Activated B cell treated with CpG ODN at 0.5 μM for 24 hours (primary cell): Measurements from ENCODE around the gene ZNF618. TPM values are rescaled to one million over a fixed set of nuclear protein-coding genes. Genes with fewer than 3 reads are reported as not detected.

ENCODE experiments used
- ATAC-seq: fragments of 200-7000 bp; cut with Tn5 transposase; one replicate; pipeline ENCODE4 v1.10.0; 2021; ENCODE audit warnings: low read depth, mild to moderate bottlenecking, moderate library complexity
- CTCF ChIA-PET: fragments of 350-600 bp; sonication (Branson Sonifier 250); formaldehyde crosslinking; loops from one replicate; lab custom pipeline; 2021; ENCODE audit warnings: antibody characterized with exemption; lab: Charles Lee
- POLR2A ChIA-PET: fragments of 350-600 bp; sonication (Branson Sonifier 250); formaldehyde crosslinking; loops from one replicate; lab custom pipeline; 2021; ENCODE audit warnings: antibody characterized with exemption; lab: Charles Lee
- DNase-seq: peaks from one replicate; pipeline ENCODE4 v3.0.0; 2022
- H3K27ac Mint-ChIP-seq: one replicate; pipeline ENCODE4 v1.8.0; 2020; ENCODE audit warnings: mixed read lengths
- H3K27me3 Mint-ChIP-seq: one replicate; pipeline ENCODE4 v1.8.0; 2021; ENCODE audit warnings: mixed read lengths
- H3K36me3 Mint-ChIP-seq: one replicate; pipeline ENCODE4 v1.8.0; 2021; ENCODE audit warnings: low read depth, mixed read lengths
- H3K4me1 Mint-ChIP-seq: one replicate; pipeline ENCODE4 v1.8.0; 2021; ENCODE audit warnings: mixed read lengths
- H3K4me3 Mint-ChIP-seq: one replicate; pipeline ENCODE4 v1.8.0; 2020; ENCODE audit warnings: mild to moderate bottlenecking, mixed read lengths
- H3K9me3 Mint-ChIP-seq: one replicate; pipeline ENCODE4 v1.8.0; 2020; ENCODE audit warnings: mixed read lengths
- intact Hi-C: fragments of 100-400 bp; cut with micrococcal nuclease; formaldehyde crosslinking; loops from one replicate; pipeline ENCODE4 v1.15.1; 2024
- total RNA-seq: library from RNA; stranded (reverse); gene quantifications from 2 replicates; pipeline ENCODE4 v1.2.3, GENCODE V29; 2022
- TF ChIP-seq, protein P1 (sequence below): fragments of 200-600 bp; IDR thresholded peaks from one replicate; pipeline ENCODE4 v1.8.0; 2022; ENCODE audit warnings: antibody characterized with exemption, mild to moderate bottlenecking

ZNF618 gene
- total RNA-seq, 1 donor from 2014 or later, result 0.67 TPM

DNA sequence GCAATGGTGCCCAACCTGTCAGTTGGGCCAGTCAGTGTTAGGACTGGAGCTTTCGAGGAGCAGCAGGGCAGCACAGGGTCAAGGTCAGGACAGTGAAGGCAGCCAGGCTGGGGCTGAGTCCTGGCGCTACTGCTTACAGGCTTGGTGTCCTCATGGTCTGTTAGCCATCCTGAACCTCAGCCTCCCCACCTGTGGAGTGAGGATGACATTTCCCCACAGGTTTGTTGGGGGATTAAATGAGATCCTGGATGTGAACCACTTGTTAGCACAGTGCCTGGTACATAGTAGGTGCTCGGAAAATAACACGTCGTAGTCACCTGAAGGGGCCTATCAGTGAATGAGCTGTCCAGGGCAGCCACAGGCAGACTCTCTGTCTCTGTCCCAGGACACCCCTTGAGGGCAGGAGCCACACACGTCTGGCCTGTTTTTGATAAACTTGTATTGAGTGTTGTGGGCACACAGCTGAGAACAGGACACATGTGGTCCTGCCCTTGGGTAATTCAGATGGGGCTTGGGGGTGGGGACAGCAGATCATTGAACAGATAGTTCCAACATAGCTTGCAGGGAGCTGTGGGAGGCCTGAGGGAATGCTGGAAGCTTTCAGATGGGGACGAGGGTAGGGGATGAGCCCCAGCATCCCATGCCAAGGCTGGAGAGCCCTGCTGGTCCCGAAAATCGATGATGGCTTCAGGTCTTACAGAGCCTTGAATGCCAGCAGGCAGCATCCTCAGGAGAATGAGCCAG, 132.7 kb downstream of the ZNF618 start:
- TF ChIP-seq, protein P1, sequence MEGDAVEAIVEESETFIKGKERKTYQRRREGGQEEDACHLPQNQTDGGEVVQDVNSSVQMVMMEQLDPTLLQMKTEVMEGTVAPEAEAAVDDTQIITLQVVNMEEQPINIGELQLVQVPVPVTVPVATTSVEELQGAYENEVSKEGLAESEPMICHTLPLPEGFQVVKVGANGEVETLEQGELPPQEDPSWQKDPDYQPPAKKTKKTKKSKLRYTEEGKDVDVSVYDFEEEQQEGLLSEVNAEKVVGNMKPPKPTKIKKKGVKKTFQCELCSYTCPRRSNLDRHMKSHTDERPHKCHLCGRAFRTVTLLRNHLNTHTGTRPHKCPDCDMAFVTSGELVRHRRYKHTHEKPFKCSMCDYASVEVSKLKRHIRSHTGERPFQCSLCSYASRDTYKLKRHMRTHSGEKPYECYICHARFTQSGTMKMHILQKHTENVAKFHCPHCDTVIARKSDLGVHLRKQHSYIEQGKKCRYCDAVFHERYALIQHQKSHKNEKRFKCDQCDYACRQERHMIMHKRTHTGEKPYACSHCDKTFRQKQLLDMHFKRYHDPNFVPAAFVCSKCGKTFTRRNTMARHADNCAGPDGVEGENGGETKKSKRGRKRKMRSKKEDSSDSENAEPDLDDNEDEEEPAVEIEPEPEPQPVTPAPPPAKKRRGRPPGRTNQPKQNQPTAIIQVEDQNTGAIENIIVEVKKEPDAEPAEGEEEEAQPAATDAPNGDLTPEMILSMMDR, result no peak
- Mint-ChIP-seq H3K27ac (no peak overlapping the region), H3K9me3 (peaks cover 4% of the 10 kb centered on the region), H3K27me3 (peaks cover 2% of the 10 kb centered on the region), H3K36me3 (no peaks in the 10 kb centered on the region), H3K4me1 (no peaks in the 10 kb centered on the region), H3K4me3 (no peak overlapping the region)
- intact Hi-C loops, result no loop called here
- ChIA-PET POLR2A (no interaction called here), CTCF (no interaction called here)
- ATAC-seq (no peak), DNase-seq (peak; percentile 7)

- Mint-ChIP-seq H3K9me3 (peaks cover 8% of the 10 kb centered on the region), H3K36me3 (no peaks in the 10 kb centered on the region), H3K27ac (no peak overlapping the region), H3K27me3 (peaks cover 2% of the 10 kb centered on the region), H3K4me3 (no peak overlapping the region), H3K4me1 (no peaks in the 10 kb centered on the region)
- TF ChIP-seq, protein P1, result no peak
- intact Hi-C loops, result no loop called here
- POLR2A ChIA-PET, result no interaction called here
- CTCF ChIA-PET, result no interaction called here
- ATAC-seq, result no peak
- no peak for DNase-seq
These were observed 135.2 kb downstream of the ZNF618 start for GRCh38 chr9:114011313-114011712.

DNA sequence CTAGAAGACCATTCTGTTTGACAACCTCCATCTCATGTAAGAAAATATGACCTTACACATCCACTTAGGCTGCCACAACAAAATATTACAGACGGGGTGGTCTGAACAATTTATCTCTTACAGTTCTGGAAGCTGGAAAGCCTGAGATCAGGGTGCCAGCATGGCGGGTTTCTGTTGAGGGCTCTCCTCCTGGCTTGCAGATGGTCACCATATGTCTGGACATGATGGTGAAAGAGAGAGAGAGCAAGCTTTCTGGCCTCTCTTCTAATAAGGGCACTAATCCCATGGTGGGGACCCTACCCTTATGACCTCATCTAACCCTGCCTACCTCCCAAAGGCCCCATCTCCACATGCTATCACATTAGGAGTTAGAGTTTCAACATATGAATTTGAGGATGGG, 136.0 kb downstream of the ZNF618 start:
- no peaks in the 10 kb centered on the region for H3K4me1 Mint-ChIP-seq
- DNase-seq (no peak), ATAC-seq (no peak)
- ChIA-PET POLR2A (no interaction called here), CTCF (no interaction called here)
- intact Hi-C loops, result no loop called here
- no peak overlapping the region for H3K27ac Mint-ChIP-seq
- no peaks in the 10 kb centered on the region for H3K36me3 Mint-ChIP-seq
- TF ChIP-seq, protein P1, result no peak
- H3K27me3 Mint-ChIP-seq, result peaks cover under 1% of the 10 kb centered on the region
- H3K4me3 Mint-ChIP-seq, result no peak overlapping the region
- H3K9me3 Mint-ChIP-seq, result peaks cover 8% of the 10 kb centered on the region

GRCh38 chr9:114014044-114014443, 137.9 kb downstream of the ZNF618 start:
- DNase-seq (no peak), ATAC-seq (no peak)
- Mint-ChIP-seq H3K9me3 (peaks cover 8% of the 10 kb centered on the region), H3K4me1 (no peaks in the 10 kb centered on the region), H3K27ac (no peak overlapping the region), H3K4me3 (no peak overlapping the region), H3K27me3 (no peaks in the 10 kb centered on the region), H3K36me3 (no peaks in the 10 kb centered on the region)
- CTCF ChIA-PET, result no interaction called here
- POLR2A ChIA-PET, result no interaction called here
- TF ChIP-seq, protein P1, result no peak
- intact Hi-C loops, result no loop called here

GRCh38 chr9:114015607-114016006, 139.5 kb downstream of the ZNF618 start:
- no peak for ATAC-seq
- intact Hi-C loops, result no loop called here

More at GRCh38 chr9:114015607-114016006, 139.5 kb downstream of the ZNF618 start:
- H3K36me3 Mint-ChIP-seq, result no peaks in the 10 kb centered on the region
- no peak for DNase-seq
- H3K4me1 Mint-ChIP-seq, result no peaks in the 10 kb centered on the region
- peaks cover 8% of the 10 kb centered on the region for H3K9me3 Mint-ChIP-seq
- CTCF ChIA-PET, result no interaction called here
- POLR2A ChIA-PET, result no interaction called here
- no peak overlapping the region for H3K27ac Mint-ChIP-seq
- TF ChIP-seq, protein P1, result no peak
- H3K27me3 Mint-ChIP-seq, result no peaks in the 10 kb centered on the region
- no peak overlapping the region for H3K4me3 Mint-ChIP-seq
